AG04449 (cell line): Measurements from ENCODE around the gene SELP.

Experiments
- CTCF ChIA-PET: fragments of 350-600 bp; formaldehyde crosslinking; extraction: SDS; loops from one replicate; lab custom pipeline; 2021; ENCODE audit warnings: antibody characterized with exemption; lab: Yijun Ruan, JAX
- POLR2A ChIA-PET: fragments of 400-600, 350-600 bp; formaldehyde crosslinking; extraction: SDS; loops from one replicate; lab custom pipeline; 2020; ENCODE audit warnings: antibody characterized with exemption, inconsistent platforms; lab: Yijun Ruan, JAX
- DNase-seq: peaks from one replicate; pipeline ENCODE4 v3.0.0-alpha.2; 2010; ENCODE audit warnings: low read depth, low spot score
- H3K4me3 ChIP-seq: 2 replicates; pipeline ENCODE4 v1.5.1; 2011; ENCODE audit warnings: low read depth, mild to moderate bottlenecking, control low read depth, low read length
- CTCF ChIP-seq: IDR thresholded peaks from one replicate; pipeline ENCODE4 v1.5.1; 2011; ENCODE audit warnings: mild to moderate bottlenecking, moderate library complexity, low read length, control low read depth, inconsistent platforms; ENCODE audit not compliant: insufficient read depth; ENCODE audit errors: missing control alignments

Gene SELP

DNA sequence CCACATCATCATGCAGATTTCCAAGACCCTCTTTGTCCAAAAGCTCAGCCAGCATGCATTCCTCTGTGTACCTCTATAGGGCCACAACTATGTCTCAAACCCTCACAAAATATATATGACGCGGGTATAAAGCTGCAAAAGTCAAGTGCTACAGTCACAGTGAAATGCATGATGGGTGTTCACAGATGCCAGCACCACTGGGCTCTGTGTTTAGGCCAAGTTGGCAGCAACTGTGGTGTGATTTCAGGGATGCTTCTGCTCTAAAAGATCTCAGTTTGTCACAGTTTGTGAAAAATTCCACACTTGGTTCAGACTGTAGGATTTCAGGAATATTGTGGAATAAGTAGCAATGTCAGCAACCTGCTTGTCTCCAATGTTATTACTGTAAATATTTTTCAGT lies 23.9 kb upstream of the SELP start:
- POLR2A ChIA-PET, result no interaction called here

DNA sequence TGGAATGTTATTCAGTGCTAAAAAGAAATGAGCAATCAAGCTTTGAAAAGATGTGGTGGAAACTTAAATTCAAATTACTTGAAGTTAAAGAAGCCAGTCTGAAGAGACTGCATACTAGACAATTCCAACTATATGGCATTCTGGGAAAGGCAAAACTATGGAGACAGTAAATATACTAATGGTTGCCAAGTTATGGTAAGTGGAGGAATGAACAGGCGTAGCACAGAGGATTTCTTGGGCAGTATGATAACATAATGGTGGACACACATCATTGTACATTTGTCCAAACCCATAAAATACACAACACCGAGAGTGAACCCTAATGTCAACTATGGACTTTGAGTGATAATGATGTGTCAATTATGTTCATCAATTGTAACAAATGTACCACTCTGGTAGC lies 21.1 kb upstream of the SELP start:
- no peak overlapping the region for H3K4me3 ChIP-seq
- no peak for TF ChIP-seq CTCF
- CTCF ChIA-PET, result no interaction called here
- no peak for DNase-seq
- POLR2A ChIA-PET, result no interaction called here

More for the DNA sequence above, 23.9 kb upstream of the SELP start:
- no peak for TF ChIP-seq CTCF
- H3K4me3 ChIP-seq, result no peak overlapping the region
- CTCF ChIA-PET, result no interaction called here
- DNase-seq, result no peak

GRCh38 chr1:169650551-169650950 lies 20.6 kb upstream of the SELP start:
- CTCF ChIA-PET, result no interaction called here
- no peak overlapping the region for H3K4me3 ChIP-seq
- TF ChIP-seq CTCF, result no peak
- no peak for DNase-seq
- POLR2A ChIA-PET, result no interaction called here

DNA sequence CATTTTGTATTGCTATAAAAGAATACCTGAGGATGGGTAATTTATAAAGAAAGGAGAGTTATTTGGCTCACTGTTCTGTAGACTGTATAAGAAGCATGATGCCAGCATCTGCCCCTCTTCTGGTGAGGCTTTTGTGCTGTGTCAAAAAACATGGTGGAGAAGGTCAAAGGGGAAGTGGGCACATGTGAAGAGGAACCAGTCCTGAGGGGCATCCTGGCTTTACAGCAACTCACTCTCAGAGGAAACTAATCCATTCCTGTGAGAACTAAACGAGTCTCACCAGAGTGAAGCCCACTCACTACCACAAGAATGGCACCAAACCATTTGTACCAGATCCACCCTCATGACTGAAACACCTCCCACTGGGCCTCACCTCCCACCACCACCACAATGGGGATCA lies 18.8 kb upstream of the SELP start:
- no peak overlapping the region for H3K4me3 ChIP-seq
- TF ChIP-seq CTCF, result no peak
- ChIA-PET CTCF (no interaction called here), POLR2A (no interaction called here)
- no peak for DNase-seq

DNA sequence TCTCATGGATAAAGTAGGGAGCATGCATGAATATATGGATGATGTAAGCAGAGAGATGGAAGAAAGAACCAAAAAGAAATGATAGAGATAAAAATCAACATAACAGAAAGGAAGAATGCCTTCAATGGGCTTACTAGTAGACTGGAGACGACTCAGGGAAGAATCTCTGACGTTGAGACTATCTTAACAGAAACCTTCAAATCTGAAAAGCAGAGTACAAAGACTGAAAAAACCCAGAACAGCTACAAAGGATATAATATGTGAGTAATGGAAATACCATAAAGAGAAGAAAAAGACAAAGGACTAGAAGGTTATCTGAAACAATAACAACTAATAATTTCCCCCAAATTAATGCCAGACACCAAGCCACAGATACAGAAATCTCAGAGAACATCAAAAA lies 18.3 kb upstream of the SELP start:
- H3K4me3 ChIP-seq, result no peak overlapping the region
- POLR2A ChIA-PET, result no interaction called here
- CTCF ChIA-PET, result no interaction called here
- TF ChIP-seq CTCF, result no peak
- no peak for DNase-seq

DNA sequence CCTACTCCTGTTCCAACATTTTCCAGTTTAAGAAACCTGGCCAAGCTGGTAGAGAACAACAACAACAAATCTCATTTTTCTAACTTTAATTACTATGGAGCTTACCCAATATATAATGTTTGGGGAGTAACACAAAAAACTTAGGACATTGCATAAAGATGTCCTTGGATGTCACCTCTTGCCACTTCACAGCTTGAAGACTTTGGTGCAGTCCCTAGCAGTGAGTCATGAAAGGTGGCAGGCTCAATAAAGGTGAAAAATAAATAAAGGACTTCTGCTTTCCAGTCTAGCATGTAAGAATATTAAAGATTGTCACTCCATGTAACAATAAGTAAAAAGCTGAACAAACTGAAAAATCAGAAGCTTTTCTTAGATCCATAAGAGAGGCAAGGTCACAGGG lies 17.6 kb upstream of the SELP start:
- CTCF ChIA-PET, result no interaction called here
- POLR2A ChIA-PET, result no interaction called here
- DNase-seq, result no peak
- TF ChIP-seq CTCF, result no peak
- H3K4me3 ChIP-seq, result no peak overlapping the region

- CTCF ChIA-PET, result no interaction called here
These were observed 14.4 kb upstream of the SELP start for GRCh38 chr1:169644297-169644696.

More at GRCh38 chr1:169644297-169644696, 14.4 kb upstream of the SELP start:
- DNase-seq, result no peak
- POLR2A ChIA-PET, result no interaction called here
- TF ChIP-seq CTCF, result no peak
- H3K4me3 ChIP-seq, result no peak overlapping the region
